ENCODE results near the gene TRPM6.
A peak's percentile ranks its signal among the peaks of the same experiment; 100 is the strongest.
"Not testable (repeated sequence)": the region's sequence is repeated elsewhere in the genome, so short reads cannot be mapped to it uniquely, and the experiment has no call there.

The TRPM6 gene

DNA sequence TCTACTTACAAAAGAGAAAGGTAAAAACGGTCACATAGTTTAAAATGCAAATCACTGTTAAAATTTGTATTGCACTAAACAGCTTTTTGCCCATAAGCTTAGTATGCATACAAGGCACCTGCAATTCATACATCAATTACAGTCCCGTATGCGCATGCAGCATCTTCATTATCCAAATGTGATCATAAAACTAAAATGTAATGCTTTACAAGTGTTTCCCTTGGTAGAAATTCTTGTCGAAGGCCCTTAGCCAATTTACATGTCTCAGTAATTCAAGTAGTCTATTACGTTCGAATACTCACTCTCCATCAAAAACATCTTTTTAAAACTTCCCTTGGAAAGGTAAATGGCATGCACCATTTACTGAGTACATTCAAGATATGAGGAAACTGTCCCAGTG is 32.6 kb downstream of the TRPM6 start:
- no peak for DNase-seq

DNA sequence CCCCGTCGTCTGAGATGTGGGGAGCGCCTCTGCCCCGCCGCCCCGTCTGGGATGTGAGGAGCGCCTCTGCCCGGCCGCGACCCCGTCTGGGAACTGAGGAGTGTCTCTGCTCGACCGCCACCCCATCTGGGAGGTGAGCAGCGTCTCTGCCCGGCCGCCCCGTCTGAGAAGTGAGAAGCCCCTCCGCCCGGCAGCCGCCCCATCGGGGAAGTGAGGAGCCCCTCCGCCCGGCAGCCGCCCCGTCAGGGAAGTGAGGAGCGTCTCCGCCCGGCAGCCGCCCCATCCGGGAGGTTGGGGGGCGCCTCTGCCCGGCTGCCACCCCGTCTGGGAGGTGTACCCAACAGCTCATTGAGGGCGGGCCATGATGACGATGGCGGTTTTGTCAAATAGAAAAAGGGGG is 34.7 kb downstream of the TRPM6 start:
- DNase-seq: not testable (repeated sequence)

DNA sequence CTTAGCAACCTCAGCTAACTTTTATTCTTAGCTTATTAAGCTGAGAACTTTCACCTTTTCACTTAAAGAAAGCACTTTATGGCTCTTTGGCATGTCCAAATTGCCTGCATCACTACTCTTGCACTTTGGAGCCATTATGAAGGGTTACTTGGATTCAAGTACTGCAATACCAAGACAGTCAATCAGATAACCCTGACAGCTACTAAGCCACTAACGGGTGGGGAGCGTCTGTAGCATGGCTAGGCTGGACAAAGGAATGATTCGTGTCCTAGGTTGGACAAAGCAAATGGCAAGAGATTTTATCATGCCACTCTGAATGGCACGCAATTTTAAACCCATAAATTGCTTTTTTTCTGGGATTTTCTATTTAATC is 39.6 kb downstream of the TRPM6 start:
- DNase-seq: no peak

DNA sequence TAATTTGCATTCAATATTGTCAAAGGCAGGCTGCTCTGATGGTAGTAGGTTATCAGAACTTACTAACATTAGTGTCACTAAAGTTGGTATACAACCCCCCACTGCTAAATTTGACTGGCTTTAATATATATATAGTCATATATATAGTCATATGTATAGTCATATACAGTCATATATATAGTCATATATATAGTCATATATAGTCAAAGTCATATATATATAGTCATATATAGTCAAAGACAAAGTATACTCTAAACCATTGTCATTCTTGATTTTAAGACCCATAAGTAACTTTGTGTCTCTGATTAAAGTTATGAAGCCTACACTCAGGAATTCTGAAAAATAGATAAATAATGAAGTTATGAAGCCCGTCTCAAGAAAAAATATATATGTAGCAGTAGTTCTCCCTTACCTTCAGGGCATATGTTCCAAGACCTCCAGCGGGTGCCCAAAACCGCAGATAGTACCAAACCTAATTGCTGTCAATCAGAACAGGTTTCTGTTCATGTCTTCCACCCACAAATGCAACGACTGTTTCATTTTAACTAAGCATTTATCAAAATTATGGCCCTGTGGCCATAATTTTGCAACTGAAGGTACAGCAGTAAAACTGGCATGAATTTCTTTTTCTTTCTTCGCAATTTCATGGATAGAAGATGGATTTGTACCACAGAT is 40.1 kb downstream of the TRPM6 start:
- no peak for DNase-seq

DNA sequence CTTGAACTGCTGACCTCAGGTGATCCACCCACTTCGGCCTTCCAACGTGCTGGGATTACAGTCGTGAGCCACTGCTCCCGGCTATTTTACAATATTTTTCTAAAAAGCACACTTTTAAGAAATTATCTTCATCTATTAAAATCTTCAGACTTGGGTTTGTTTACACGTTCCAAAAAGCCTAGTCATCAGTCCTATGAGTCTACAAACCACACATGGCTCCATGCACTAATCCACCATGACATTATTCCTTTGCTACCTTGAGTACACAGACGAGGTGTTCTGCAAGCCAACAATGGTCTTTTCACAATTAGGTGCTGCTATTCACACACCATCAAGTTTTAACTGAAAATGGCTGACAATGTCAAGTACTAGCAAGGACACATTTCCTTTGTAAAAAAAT is 41.0 kb downstream of the TRPM6 start:
- no peak for DNase-seq

DNA sequence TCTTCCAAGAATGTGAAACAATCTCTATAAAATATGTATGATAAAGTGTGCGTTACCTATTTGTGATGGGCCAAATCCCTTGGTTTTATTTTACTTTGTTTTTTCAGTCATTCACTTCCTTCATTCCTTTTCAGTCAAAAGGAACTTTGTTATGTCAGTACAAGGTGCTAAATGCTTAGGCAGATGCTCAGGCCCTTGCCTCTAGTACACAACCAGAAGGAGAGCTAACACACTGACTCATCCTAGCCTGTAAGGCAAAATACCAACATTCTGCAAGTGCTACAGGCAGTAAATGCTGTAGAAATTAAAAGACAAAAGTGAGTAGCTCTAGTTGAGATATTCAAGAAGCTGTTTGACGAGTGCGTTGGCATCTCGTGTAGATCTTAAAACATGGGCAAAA is 49.4 kb downstream of the TRPM6 start:
- no peak for DNase-seq

DNA sequence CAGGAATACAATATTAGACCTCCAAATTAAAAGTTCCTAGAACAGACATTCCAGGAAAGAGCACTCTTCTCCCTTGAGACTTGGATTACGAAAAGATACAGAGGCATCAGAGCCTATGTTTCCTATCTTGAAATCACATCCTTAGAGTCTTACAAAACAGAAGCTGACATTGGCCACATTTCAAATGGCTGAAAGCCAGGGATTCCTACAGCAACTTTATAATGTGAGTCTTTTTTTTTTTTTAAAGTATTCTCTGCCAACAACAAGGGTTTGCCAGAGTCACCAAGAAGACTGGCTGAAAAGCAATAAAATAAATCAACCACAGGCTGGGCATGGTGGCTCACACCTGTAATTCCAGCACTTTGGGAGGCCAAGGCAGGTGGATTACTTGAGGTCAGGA is 63.1 kb downstream of the TRPM6 start:
- no peak for DNase-seq

DNA sequence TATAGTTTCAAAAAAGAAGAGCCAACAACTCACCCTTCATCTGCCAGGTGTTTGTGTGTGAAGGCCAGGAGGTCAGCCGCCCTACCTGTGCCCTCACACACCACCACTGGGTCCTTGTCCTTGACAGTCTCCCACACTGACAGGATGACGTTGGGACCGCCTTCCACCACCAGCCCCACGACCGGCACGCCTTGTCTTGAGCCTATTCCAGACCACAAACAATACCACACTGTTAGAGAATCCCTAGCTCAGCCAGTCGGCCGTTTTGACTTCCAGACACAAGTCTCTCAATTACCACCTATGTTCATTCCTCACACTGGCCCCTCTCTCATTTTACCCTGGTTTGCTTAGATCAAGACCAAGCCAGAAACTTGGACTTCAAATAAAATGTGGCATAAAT is 66.1 kb downstream of the TRPM6 start:
- no peak for DNase-seq

DNA sequence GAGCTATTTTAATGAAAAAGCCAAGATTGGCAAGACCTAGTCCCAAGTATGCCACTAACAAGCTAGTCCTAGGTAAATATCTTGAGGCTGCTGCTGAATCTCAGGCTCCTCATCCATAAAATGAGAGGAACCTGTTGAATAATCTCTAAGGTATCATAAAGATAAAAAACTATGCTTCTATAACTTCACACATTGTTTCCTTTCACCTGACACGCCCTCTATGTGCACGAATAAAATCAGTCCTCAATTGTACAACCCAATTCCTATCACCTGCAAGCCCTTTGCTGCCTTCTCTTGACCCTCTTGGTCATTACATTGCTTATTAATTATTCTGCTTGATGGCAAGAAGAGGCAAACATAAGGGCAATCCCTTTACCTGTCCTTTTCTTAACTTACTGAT is 69.9 kb downstream of the TRPM6 start:
- no peak for DNase-seq

DNA sequence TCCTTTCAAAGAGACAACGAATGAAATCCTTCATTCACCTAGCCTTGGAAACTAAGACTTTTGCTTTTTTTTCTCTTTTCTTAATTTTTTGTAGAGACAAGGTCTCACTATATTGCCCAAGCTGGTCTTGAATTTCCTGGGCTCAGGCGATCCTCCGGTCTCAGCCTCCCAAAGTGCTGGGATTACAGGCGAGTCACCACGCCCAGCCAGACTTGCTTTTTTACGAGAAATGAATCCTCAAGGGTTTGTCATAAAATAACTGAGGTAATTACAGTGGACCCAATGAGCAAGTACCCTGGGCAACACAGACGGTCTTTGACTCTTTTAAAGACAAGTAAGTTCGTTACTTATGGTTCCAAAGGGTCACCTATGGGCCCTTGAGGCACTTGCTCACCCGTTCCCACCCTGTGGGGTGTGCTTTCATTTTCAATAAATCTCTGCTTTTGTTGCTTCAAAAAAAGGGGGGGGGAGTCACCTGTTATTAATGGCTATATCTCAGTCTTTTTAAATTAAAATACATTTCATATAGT is 70.4 kb downstream of the TRPM6 start:
- no peak for DNase-seq

DNA sequence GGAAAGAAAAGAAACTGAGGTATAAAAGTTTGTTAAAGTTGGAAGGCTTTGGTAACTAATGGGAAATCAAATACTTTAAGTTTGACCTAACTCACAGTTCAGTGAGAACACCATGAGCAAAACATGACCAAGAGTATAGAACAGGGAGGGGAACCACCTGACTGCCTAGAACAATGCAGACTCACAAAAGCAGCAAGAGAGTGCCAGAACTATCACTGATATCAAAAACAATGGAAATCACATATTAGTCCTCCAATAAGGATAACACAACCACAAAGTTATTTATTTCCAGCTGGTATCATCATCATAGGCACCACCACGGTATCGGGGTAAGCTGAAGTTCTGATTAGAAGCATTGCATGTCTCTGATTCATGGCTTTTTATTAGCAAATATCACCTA is 77.5 kb downstream of the TRPM6 start:
- DNase-seq: no peak

DNA sequence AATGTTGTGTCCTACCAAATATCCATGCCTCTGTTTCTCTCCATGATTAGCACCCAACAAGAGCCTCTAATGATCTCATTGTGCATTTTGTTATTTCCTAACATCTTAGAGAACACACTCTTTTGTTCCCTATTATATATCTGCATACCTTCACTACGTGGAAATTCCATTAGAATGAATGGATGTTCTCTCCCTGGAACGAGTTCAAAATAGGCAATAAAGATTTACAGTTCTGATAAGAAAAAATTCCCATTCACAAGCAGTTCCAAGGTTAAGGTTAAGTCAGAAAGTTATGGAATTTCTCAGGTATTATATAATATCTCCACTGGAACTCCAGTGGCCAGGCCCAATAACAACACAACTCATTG is 83.7 kb downstream of the TRPM6 start:
- no peak for DNase-seq

DNA sequence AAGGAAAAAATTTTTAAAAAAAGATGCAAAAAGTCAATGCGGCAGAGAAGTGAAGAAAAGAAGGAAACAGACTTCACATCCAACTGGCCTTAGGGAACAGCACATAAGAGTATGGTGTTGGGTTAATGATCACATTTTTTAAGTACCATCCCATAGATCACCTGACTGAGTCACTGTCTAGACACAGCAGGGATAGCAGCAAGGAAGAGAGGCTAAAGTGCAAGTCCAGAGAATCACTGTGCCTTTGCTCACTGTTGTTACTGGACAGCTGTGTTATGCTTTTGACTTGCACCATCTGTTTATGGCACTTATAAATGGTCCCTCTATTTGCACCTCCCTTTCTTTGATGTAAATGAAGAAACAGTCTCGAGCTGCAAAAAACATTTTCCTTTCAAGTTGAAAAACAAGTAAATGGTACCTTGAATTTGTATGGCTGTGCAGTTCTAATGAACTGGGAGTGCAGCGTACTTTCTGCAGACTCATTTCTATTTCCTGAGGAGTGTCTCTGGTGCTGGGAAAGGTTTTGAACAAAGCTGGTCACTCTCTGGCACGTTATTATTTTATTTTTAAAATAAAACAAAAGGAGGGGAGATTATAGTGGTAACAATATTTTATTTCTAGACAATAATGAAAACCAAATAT is 84.2 kb downstream of the TRPM6 start:
- DNase-seq: no peak

DNA sequence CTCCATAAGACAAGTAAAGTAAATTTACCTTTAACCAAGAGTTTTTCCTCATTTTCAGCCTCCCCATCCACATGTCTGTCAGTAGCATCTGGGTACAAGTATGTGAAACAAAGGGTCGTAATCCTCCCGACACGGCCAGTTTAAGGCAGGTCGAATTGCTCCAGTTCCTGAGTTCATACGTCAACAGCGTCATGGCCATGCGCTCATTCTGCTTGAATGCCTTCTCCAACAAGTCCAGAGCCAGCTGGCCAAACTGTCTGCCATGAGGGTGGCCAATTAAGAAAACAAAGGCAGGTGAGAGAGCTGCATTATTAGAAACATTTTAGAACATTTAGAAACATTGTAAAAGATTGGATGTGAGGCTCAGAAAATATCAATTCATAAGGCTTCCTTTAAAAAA is 87.5 kb downstream of the TRPM6 start:
- DNase-seq: no peak

DNA sequence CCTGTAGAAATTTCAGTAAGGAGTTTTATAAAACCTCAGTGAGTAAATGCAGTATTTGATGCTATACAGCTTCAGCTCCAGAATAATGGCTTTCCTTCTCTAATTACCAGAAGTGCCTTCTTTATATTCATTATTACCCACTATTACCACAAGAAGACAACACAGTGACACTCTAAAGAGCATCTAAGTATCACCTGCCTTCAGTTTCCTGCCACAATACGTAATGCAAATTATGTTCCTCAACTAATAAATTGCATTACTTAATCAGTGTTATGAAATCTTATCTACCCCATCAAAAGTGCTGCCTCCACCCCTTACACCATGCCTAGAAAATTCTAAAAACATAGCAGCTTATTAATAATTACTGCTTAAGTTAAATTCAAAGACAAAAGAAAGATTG is 91.9 kb downstream of the TRPM6 start:
- DNase-seq: no peak

DNA sequence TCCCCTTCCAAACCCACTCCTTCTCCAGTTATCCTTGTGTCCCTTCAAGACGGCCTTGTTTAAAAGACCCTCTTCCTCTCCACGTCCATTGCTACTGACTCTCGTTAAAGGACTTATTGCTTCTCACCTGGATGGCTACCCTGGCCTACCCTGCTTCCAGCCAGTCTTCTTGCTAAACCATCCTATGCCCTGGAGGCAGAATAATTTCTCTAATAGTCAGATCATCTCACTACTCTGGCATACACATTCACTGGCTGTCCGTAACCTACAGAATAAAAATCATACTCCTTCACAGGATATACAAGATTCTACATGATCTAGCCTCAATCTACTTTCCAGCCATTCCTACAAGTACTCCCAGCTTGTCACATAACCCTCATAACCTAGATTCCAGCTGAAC is 92.6 kb downstream of the TRPM6 start:
- no peak for DNase-seq

DNA sequence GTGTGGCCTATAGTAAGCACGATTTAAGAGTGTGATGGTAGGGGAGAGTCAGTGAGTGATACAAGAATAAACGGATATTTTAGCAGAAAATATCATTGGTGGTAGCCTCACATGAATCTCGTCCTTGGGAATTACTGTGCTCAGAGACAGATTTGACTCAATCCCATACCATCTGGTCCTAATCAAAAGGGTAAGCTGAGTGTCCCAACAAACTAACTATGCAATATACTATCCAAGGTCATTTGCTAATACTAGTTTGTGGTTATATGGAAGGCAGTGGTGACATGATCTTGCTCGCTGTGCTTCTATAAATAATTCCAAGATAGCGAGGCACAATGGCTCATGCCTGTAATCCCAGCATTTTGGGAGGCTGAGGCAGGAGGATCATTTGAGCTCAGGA is 103.2 kb downstream of the TRPM6 start:
- no peak for DNase-seq

DNA sequence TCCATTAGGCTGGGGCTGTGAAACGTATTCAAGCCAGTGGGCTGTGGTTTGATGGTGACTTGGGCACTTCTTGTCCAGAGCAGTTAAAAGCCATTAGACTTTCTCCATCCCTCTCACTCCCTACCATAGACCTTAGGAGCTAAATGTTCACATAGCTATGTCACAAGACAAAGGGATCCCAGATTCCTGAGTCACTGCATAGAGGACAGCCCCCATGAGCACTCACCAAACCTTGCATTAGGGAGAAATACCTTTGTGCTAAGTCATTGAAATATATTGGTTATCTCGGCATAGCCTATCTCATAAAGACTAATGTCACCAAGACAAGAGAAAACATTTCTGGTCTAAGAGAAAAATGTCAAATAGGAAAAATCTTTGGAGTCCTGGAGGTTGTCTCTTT is 104.3 kb downstream of the TRPM6 start:
- DNase-seq: no peak

DNA sequence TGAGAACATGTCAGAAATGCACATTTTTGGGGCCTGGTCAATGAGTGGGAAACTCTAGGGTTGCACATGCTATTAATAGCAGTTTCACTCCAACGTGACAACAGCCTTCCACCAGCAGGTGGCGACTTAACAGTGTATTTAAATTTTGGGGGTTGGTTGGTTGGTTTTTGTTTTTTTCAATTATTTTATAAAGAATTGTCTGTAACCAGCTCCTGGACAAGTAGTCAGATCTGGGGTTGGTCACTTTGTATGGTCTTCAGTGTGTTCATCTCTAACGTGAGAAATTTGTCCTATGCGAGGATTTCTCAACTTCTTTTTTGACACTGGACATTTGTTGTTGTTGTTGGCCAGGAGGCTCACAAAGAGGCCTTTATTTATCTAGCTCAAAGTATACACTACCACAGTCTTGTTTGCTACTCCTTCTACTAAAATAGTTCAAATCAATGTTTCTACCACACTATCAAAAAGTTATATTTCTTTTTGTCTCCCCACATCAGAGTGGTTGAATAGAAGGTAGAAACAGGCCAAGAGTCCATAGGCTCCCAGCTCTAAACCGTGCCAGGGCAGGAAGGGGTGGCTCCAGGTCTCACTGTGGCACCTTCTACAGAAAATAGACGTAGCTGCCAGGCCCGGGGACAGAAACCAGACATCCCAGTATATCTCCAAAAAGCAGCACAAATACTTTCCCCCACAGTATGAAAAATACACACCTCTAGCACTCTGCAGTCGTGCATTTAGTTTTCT is 110.4 kb downstream of the TRPM6 start:
- DNase-seq: peak; percentile 42

DNA sequence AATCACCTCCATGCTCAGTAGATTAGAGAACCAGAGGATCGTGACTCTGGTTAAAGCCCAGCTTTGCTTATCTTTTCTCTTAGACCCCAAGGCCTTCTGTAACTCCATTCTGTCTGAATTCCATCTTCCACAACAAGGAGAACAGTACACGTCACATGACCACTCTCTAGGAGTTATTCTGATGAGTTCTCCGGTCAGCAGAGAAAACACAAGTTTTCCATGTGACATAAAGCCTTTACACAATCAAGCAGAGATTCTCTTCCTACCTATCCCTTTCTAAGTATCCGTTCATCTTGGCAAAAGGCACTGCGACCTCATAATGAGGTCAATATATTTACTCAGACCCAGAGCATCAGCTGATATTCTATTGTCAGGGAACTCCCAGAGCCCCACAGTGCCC is 112.3 kb downstream of the TRPM6 start:
- DNase-seq: no peak

DNA sequence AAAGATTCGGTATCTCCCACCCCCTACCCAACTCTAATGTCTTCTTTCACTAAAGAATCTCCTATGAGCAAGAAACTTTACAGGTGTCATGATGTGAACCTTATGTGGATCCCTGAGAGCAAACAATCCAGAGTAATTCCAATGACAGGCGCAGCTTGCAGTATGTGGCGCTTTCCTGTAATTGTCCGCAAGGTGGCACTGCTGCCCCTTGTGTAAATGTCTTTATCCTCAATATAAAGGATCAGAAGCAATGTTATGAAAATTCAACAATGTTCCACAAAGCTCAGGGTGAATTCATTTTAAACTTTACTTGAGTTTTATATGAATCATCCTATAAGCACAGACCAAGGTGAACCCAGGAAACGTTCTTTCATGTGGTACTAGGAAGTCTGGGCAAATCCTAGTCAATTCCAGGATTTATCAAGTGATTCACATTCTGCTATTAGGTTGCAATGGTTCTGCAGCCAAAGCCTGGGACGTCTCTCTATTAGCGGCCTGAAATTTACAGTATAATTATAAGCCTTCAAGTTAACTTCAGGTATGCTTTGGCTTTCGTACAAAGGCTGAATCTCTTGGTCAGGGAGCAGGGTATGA is 113.7 kb downstream of the TRPM6 start:
- peak; percentile 40 for DNase-seq

DNA sequence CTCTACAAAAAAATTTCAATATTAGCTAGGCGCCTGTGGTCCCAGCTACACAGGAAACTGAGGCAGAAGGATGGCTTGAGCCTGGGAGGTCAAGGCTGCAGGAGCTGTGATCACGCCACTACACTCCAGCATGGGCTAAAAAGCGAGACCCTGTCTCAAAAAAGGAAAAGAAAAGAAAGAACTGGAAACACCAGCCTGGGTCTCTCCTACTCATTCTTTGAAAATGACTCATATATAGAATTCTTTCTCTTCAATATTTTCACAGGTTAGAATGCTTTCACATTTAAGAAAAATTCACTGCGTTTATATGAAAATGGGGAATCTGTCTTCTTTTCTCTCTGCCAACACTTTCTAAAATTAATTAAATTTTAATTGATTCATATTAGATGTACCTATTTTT is 115.6 kb downstream of the TRPM6 start:
- DNase-seq: no peak

DNA sequence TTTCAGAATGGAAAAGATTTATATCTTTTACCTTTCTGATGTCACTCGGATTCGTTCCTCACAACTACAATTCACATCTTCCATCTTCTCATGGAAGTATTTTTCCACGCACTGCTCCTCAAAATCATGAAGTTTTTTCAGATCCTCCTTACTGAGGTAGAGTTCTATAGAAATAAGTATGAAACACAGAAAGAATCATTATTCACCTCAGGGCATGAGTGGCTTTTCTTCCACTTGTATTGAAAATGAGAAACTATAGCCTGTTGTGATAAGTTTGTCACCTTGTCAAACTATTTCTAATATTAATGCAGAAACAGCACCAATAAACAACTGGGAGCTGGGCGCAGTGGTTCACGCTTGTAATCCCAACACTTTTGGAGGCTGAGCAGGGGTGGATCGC is 116.0 kb downstream of the TRPM6 start:
- no peak for DNase-seq

DNA sequence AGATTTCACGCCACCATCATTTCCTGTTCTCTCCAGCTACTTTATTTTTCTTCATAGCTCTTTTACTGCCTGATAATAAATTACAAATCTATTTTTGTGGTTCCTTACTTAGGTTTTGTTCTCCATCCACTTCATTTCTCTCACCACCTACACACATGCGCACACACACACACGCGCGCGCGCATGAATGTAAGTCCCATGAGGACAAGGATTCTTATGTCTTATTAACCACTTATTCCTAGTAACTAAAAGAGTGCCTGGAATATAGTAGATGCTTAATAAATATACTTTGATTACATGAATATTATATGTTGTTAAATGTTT is 116.5 kb downstream of the TRPM6 start:
- no peak for DNase-seq

Data from activated effector memory CD4-positive, alpha-beta T cell treated with Interleukin-2 at 50 U/mL for 16 hours (primary cell).